Kidney epithelial cell (primary cell): ENCODE results near the gene PEX5. TPM values are rescaled to one million over a fixed set of nuclear protein-coding genes. Genes with fewer than 3 reads are reported as not detected.

Experiments
- DNase-seq: peaks from one replicate; pipeline ENCODE4 v3.0.0-alpha.2; 2010; ENCODE audit warnings: low read depth
- H3K27me3 ChIP-seq: 2 replicates; pipeline ENCODE4 v1.6.0; 2011; ENCODE audit warnings: low read length; ENCODE audit not compliant: control insufficient read depth, insufficient read depth
- H3K36me3 ChIP-seq: 2 replicates; pipeline ENCODE4 v1.5.1; 2011; ENCODE audit warnings: low read length; ENCODE audit not compliant: control insufficient read depth, insufficient read depth
- H3K4me3 ChIP-seq: 2 replicates; pipeline ENCODE4 v1.5.1; 2011; ENCODE audit warnings: low read depth, mild to moderate bottlenecking, control low read depth, low read length
- CTCF ChIP-seq: IDR thresholded peaks from 2 replicates; pipeline ENCODE4 v1.5.1; 2011; ENCODE audit warnings: mild to moderate bottlenecking, moderate library complexity, low read length, control low read depth, inconsistent platforms; ENCODE audit not compliant: insufficient read depth, poor library complexity, severe bottlenecking
- total RNA-seq: library from RNA; depleted of rRNA; stranded (reverse); fragments of >200 nt; gene quantifications from 2 replicates; pipeline ENCODE4 v1.2.3, GENCODE V29; 2015

Gene PEX5
- total RNA-seq, 1 donor from 2014 or later = 25.0 TPM

GRCh38 chr12:7161811-7162210 lies 27.7 kb upstream of the PEX5 start:
- no peak overlapping the region for H3K4me3 ChIP-seq
- DNase-seq = no peak
- H3K36me3 ChIP-seq = no peaks in the 10 kb centered on the region
- TF ChIP-seq CTCF = no peak
- peaks cover 13% of the 10 kb centered on the region for H3K27me3 ChIP-seq

- peak; percentile 77 for TF ChIP-seq CTCF
- H3K27me3 ChIP-seq = peaks cover 13% of the 10 kb centered on the region
- no peak overlapping the region for H3K4me3 ChIP-seq
- DNase-seq = no peak
- no peaks in the 10 kb centered on the region for H3K36me3 ChIP-seq
Observed at GRCh38 chr12:7162691-7163114, 26.8 kb upstream of the PEX5 start.

DNA sequence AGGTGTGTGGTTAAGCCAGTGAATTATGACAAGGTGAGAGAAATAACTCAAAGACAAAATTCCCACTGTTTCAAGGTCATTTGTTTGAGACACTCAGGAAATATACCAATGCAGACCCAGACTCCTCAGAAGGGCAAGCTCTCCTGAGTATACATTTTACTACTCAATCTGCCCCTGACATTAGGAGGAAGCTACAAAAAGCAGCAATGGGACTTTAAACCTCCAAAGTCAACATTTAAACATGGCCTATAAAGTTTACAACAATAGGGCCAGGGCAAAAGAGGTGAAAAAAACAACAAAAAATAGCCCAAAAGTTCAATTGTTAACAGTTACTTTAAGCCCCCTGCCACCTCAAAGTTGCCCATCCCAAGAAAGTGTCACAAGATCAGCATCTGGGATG lies 19.5 kb upstream of the PEX5 start:
- no peaks in the 10 kb centered on the region for H3K36me3 ChIP-seq
- H3K27me3 ChIP-seq = no peaks in the 10 kb centered on the region
- TF ChIP-seq CTCF = no peak
- H3K4me3 ChIP-seq = no peak overlapping the region
- no peak for DNase-seq

- no peak for DNase-seq
- H3K4me3 ChIP-seq = no peak overlapping the region
- no peak for TF ChIP-seq CTCF
- no peaks in the 10 kb centered on the region for H3K36me3 ChIP-seq
- H3K27me3 ChIP-seq = no peaks in the 10 kb centered on the region
Observed at GRCh38 chr12:7171854-7172253, 17.6 kb upstream of the PEX5 start.

DNA sequence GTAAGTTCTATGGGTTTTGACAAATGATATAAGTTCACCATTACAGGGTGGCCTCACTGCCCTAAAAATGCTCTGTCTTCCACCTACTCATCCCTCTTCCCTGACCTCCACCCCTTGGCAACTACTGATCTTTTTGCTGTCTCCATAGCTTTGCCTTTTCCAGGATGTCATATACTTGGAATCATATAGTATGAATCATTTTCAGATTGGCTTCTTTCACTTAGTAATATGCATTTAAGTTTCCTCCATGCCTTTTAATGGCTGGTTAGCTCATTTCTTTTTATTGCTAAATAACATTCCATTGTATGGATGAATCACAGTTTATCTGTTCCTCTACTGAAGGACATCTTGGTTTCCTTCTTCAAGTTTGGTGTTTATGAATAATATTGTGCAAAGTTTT lies 14.0 kb upstream of the PEX5 start:
- TF ChIP-seq CTCF = no peak
- Histone ChIP-seq H3K27me3 (no peaks in the 10 kb centered on the region), H3K4me3 (no peak overlapping the region), H3K36me3 (no peaks in the 10 kb centered on the region)
- DNase-seq = no peak

DNA sequence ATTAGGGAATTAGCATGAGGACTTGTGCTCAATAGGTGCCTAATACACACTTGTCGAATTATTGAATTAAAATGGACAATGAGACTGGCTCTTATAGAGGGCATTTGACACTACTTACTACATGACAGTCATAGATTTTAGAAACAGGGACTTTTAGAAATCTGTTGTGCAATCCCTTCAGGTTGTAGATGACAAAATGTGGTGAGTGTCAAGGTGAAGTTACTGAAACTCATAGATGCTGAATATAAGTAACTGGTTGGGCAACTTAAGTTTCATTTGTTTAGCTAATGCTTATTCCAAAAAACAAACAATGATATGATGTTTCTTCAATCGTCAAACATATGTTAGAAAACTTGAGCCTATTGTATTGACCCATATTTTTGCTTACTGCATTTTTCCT lies 12.9 kb upstream of the PEX5 start:
- no peaks in the 10 kb centered on the region for H3K36me3 ChIP-seq
- no peak for TF ChIP-seq CTCF
- no peak overlapping the region for H3K4me3 ChIP-seq
- H3K27me3 ChIP-seq = no peaks in the 10 kb centered on the region
- DNase-seq = no peak
